Right lobe of liver (tissue), 6 donors: ENCODE measurements around the gene ASGR2. TPM values are rescaled to one million over a fixed set of nuclear protein-coding genes. Genes with fewer than 3 reads are reported as not detected.

Experiments used
- ATAC-seq, 4 donors: fragments of 200-7000 bp; cut with Tn5 transposase; one replicate each; pipeline ENCODE4 v1.9.1; 2020; ENCODE audit warnings: mild to moderate bottlenecking in 4 of 4, moderate library complexity in 4 of 4
- DNase-seq, 3 donors: peaks; one replicate each; pipeline ENCODE4 v3.0.0-alpha.2; 2020
- H3K27ac ChIP-seq, 3 donors: fragments of 200-600 bp; one replicate each; pipeline ENCODE4 v1.8.0; 2022
- H3K27me3 ChIP-seq, 2 donors: fragments of 200-600 bp; one replicate each; pipeline ENCODE4 v1.8.0; 2022
- H3K36me3 ChIP-seq, 4 donors: fragments of 200-600 bp; sonication (generic) in 1 of 4; one replicate each; pipeline versions ENCODE4 v1.5.1 to v1.8.0; 2017 to 2022; ENCODE audit warnings: control low read depth in 1 of 4
- H3K4me1 ChIP-seq, 4 donors: fragments of 200-600 bp; sonication (generic) in 1 of 4; one replicate each; pipeline versions ENCODE4 v1.5.1 to v1.8.0; 2017 to 2022; ENCODE audit warnings: control low read depth in 1 of 4
- H3K4me3 ChIP-seq, 3 donors: fragments of 200-600 bp; one replicate each; pipeline ENCODE4 v1.8.0; 2022
- H3K9me3 ChIP-seq, 4 donors: fragments of 200-600 bp; sonication (generic) in 1 of 4; one replicate each; pipeline versions ENCODE4 v1.5.1 to v1.8.0; 2017 to 2022; ENCODE audit warnings: control low read depth in 1 of 4
- CTCF ChIP-seq, 4 donors: fragments of 200-600 bp in 3 of 4; fragments of 450-650 bp in 1 of 4; IDR thresholded peaks; one replicate each; pipeline versions ENCODE4 v1.5.1 to v1.8.0; 2016 to 2022; ENCODE audit warnings: antibody characterized with exemption in 4 of 4, mild to moderate bottlenecking in 2 of 4
- POLR2A ChIP-seq: fragments of 450-650 bp; IDR thresholded peaks from one replicate; pipeline ENCODE4 v1.6.1; 2017; ENCODE audit warnings: antibody characterized with exemption, mild to moderate bottlenecking
- WGBS: methylation state at CpG from one replicate; pipeline ENCODE4 v1.1.6; 2018; ENCODE audit warnings: low coverage, low lambda C conversion rate; ENCODE audit not compliant: insufficient coverage; ENCODE audit errors: missing lambda C conversion rate; 5-methylcytosine and 5-hydroxymethylcytosine counted together
- intact Hi-C, 2 donors: fragments of 100-400 bp; cut with DNase I; formaldehyde crosslinking; loops; one replicate each; pipeline versions ENCODE4 v1.11.2 to v1.14.1; 2022
- total RNA-seq, 6 experiments: library from RNA; depleted of rRNA in 2 of 6; stranded (reverse); fragments of >200 nt in 2 of 6; fragmentation: NEBNext Ultra II Directional in 3 of 6; extraction: Animal tissue kit (Norgen Biotek cat#: 25700) in 3 of 6; gene quantifications; one replicate each; pipeline versions ENCODE4 v1.1.0 to v1.2.4, GENCODE V29; 2016 to 2023
- donor health status: DM: no; HTN: yes; CAD: no.
- donor health status: DM: no; HTN: no; CAD: no.
- donor health status: DM: no; HTN: no; CAD: no.
- donor health status: DM: no; HTN: yes; CAD: no.
- donor health status: DM: no; HTN: yes; CAD: no.

Gene ASGR2
- total RNA-seq, 6 experiments from 2014 or later = 412 to 553 (median 461) TPM

- Histone ChIP-seq H3K27me3 (no peaks in the 10 kb centered on the region), H3K4me1 (no peaks in the 10 kb centered on the region), H3K4me3 (no peak overlapping the region), H3K27ac (no peak overlapping the region), H3K9me3 (no peaks in the 10 kb centered on the region), H3K36me3 (no peaks in the 10 kb centered on the region)
- ATAC-seq (no peak), DNase-seq (no peak)
- intact Hi-C loops = no loop called here
- TF ChIP-seq POLR2A = no peak
- no peak for TF ChIP-seq CTCF (IDR thresholded peaks at IDR 0.05)
- WGBS = 69% methylated on average over 3 of the region's 6 CpGs
Measured at GRCh38 chr17:7146115-7146514, 31.5 kb upstream of the ASGR2 start.

- DNase-seq = no peak
- no peaks in the 10 kb centered on the region for H3K27me3 ChIP-seq
- H3K9me3 ChIP-seq = no peaks in the 10 kb centered on the region
- H3K4me1 ChIP-seq = no peaks in the 10 kb centered on the region
- 77% methylated on average over 10 of the region's 11 CpGs for WGBS
- ATAC-seq = no peak
- TF ChIP-seq CTCF (IDR thresholded peaks at IDR 0.05) (no peak), POLR2A (no peak)
- intact Hi-C loops = no loop called here
- no peak overlapping the region for H3K27ac ChIP-seq
- H3K36me3 ChIP-seq = no peaks in the 10 kb centered on the region
- no peak overlapping the region for H3K4me3 ChIP-seq
Measured at GRCh38 chr17:7144213-7144612, 29.6 kb upstream of the ASGR2 start.

GRCh38 chr17:7141824-7142223 is 27.2 kb upstream of the ASGR2 start:
- Histone ChIP-seq H3K27me3 (no peaks in the 10 kb centered on the region), H3K36me3 (no peaks in the 10 kb centered on the region), H3K27ac (no peak overlapping the region), H3K4me1 (no peaks in the 10 kb centered on the region), H3K4me3 (no peak overlapping the region), H3K9me3 (no peaks in the 10 kb centered on the region)
- DNase-seq (no peak), ATAC-seq (no peak)
- TF ChIP-seq CTCF (IDR thresholded peaks at IDR 0.05) = no peak
- TF ChIP-seq POLR2A = no peak
- intact Hi-C loops = no loop called here
- WGBS = 90% methylated on average over 10 of the region's 10 CpGs

GRCh38 chr17:7139400-7139799 is 24.8 kb upstream of the ASGR2 start:
- DNase-seq (no peak), ATAC-seq (no peak)
- peaks cover 0 to 9% (median 0%) of the 10 kb centered on the region in 4 donors for H3K4me1 ChIP-seq
- H3K4me3 ChIP-seq = no peak overlapping the region
- no peak overlapping the region for H3K27ac ChIP-seq
- intact Hi-C loops = loop anchor here (5.0 kb wide), 1 partner anchor 87 kb away; no protein-coding TSS in a partner anchor
- no peaks in the 10 kb centered on the region for H3K9me3 ChIP-seq
- TF ChIP-seq POLR2A = no peak
- TF ChIP-seq CTCF (IDR thresholded peaks at IDR 0.05) = no peak
- H3K27me3 ChIP-seq = no peaks in the 10 kb centered on the region
- WGBS = 93% methylated on average over 6 of the region's 10 CpGs
- no peaks in the 10 kb centered on the region for H3K36me3 ChIP-seq
